Right hindlimb (tissue), 1 donor: ENCODE data around the gene PRMT9.

Source experiments
- DNase-seq: peaks from one replicate; pipeline ENCODE4 v3.0.0-alpha.2; 2018

Gene PRMT9

GRCh38 chr4:147683717-147684700 lies at the start of gene PRMT9:
PRMT9 (minus strand) TSS chr4:147684163; CDS start chr4:147683987, 176 bp downstream.
- DNase-seq = peak; percentile 95

DNA sequence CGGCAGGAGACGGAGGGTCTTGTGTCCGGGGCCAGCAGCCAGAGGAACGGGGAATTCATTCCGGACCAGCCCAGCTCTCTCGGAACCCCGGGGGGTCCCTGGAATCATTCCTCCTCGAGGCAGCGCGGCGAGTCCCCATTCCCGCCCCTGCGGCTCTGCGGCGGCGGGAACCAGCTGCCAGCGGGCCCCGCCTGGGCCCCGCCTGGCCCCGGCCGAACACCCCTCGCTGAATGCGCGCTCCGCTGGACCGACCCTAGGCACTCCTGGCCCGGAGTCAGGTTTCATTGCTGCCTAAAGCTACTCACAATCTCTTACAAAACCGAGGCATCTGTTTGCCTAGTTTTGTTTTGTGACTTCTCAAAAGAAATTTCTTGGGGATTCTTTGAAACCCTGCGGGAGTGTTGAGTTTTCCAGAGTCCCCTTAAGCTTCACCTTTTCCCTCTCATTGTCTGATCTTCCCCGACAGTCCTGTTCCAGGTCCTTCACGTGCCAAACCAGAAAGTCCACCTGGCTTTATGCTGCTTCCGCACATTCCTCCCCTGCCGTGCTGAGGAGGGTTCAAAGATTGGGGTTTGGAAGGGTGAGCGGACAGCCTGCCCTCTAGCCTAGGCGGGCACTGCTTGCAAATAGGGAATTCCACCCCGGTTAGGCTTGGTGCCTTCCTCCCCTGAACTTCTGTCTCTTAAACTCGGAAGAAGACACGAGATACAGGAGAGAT lies 48.7 kb upstream of the PRMT9 start:
- DNase-seq = peak; percentile 65

DNA sequence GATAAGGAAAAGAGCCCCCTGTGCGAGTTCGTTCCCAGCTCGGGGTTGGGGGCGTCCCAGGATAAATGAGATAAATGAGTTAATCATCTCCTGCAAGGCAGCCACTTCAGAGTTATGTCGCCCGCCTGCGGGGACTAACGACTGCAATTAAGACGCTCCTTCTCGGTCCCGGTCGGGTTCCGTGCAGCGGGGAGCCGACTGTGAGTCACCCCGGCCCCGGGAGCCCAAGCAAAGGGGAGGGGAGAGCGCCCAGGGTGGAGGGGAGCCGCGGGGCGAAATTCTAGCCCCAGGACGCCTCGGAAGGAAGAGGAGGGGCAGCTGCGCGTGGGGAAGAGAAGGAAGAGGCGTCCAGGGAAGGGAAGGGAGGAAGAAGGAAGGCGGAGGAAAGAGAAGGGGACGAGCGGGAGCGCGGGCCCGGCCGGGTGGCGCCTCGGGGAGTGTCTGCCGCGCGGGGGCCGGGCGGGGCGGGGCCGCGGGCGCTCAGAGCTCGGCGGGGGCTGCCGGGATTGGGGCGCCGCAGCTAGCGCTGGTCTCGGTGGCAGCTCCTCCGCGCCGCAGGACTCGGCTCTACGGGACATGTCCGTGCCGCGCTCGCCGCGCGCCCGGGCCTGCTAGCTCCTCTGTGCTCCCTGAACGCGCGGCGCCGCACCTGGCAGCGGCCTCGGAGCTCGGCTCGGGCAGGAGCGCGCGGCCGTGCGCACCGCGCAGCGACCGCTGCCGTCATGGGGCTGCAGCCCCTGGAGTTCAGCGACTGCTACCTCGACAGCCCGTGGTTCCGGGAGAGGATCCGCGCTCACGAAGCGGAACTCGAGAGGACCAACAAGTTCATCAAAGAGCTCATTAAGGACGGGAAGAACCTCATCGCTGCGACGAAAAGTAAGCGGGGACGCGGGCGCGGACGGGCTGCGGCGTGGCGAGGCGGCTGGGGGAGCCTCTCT lies 47.9 kb upstream of the PRMT9 start, which contains the start of gene ARHGAP10:
Gene ARHGAP10 (plus strand): TSS at position 509 of the 938 bp plus-strand sequence. CDS start 214 bp downstream, at position 723.
- peak; percentile 87 for DNase-seq

DNA sequence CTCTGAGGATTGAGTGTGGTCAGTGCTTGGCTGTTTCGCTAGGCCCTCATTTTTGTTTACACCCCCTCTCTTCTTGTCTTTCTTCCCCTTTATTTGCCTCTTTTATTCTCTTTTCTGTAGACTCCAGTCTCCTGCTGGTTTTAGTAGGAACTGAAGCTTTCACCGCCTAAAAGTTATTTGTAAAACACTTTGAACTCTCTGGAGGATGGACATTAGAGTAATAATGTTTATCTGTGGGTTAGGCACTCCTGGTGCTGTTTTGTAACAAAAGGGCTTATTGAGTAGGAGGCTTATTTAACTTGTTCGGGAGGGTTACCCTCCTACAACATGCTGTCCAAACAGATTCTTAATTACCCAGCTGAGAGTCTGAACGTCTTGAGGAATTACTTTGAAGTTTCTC lies 46.4 kb upstream of the PRMT9 start:
- DNase-seq = no peak

- DNase-seq = no peak
Measured at GRCh38 chr4:147727476-147728028, 43.6 kb upstream of the PRMT9 start.

- no peak for DNase-seq
Measured at GRCh38 chr4:147725673-147726072, 41.7 kb upstream of the PRMT9 start.

DNA sequence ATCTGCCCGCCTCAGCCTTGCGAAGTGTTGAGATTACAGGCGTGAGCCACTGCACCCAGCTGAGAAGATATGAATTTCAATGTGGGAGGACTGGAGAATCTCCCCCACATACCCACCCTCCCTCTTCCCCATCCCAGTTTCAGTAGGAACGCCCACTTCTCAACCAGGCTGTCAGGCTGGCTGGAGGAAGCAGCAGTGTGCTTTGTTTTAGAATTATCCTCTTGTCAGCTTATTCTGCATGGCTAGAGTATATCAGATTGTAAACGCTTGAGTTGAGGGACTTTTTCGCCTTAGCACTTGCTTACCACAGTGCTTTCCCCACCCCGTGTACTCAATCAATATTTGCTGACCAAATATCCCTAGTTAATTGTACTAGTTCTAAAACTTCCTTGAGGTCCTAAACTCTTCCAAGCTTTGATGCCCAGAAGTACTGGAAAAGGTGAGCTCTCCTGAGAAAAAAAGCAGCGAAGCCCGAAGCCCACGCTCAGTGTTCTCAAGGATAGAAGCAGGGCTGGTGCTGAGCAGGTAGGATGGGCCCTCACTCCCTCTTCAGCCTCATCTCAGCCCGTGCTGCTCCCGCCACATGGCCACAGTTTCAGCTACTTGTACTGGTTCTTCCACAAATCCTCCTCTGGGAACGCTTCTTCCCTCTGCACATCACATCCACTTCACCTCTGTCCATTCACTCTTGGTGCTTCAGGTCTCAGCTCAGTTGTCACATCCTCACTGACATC lies 40.7 kb upstream of the PRMT9 start:
- DNase-seq = no peak

- no peak for DNase-seq
Measured at GRCh38 chr4:147723326-147723725, 39.4 kb upstream of the PRMT9 start.

DNA sequence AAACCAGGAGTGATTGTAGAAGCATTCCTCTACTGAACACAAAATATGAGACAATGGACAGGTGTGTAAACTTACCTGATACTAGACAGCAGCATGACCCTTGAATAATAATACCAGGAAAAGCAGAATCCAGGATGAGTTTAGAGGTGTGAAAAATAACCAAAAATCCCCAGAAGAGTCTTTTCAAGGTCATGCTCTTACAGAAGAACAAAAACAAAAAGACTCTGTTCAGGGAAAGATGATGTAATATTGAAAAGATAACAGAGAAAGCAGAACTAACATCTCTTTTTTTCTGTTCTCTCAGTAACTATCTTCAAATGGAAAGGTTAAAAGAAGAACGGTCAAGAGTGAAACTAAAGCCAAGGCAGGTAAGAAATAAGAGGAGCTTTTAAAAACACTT lies 33.9 kb upstream of the PRMT9 start:
- DNase-seq = no peak

DNA sequence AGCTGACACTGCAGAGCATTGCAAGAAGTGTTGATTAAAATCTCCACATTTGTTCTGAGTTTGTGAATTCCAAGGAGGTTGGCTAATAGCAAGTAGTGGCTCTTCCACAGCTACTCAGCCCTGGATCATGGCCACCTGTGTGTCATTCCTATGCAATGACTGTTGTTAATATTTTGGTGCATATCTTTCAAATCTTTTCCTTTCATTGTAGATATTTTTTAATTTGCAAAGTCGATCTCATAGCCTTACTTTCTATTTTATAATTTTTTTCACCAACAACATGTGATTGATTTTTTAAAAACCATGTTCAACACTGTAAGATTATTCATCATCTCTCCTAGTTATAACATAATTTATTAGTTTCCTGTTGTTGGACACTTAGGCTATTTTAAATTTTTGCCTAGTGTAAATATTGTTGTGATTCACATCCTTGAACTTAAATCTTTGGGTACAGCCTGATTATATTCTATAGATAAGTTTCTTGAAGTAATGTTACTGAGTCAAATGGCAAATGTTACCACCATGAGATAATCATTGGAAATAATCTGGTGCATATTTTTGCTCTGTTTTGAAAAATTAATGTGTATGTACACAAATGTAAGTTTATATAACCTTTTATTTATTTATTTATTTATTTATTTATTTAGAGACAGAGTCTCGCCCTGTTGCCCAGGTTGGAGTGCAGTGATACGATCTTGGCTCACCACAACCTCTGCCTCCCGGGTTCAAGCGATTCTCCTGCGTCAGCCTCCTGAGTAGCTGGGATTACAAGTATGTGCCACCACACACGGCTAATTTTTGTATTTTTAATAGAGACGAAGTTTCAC lies 30.8 kb upstream of the PRMT9 start:
- no peak for DNase-seq

GRCh38 chr4:147709999-147710398 lies 26.0 kb upstream of the PRMT9 start:
- no peak for DNase-seq

- DNase-seq = peak; percentile 42
Measured at GRCh38 chr4:147707892-147708672, 24.1 kb upstream of the PRMT9 start.

GRCh38 chr4:147704846-147705245 lies 20.9 kb upstream of the PRMT9 start:
- no peak for DNase-seq

DNA sequence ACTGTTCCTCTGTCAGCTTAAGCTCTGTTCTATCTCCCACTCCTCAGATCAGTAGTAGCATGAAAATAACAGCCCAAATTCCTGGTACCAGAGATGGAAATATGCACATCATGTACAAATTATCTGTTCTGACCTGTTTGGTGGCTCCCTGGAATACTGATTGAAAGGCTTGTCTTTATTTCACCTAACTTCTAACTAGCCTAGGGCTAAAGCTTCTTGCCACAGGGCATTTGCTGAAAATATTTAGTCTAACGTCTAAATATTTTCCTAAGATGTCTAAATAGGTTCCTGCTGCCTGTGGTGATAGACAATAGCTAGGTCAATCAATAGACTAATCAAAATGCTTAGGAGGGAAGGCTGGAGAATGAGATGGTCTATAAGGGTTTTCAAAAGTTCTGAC lies 12.9 kb upstream of the PRMT9 start:
- DNase-seq = no peak

DNA sequence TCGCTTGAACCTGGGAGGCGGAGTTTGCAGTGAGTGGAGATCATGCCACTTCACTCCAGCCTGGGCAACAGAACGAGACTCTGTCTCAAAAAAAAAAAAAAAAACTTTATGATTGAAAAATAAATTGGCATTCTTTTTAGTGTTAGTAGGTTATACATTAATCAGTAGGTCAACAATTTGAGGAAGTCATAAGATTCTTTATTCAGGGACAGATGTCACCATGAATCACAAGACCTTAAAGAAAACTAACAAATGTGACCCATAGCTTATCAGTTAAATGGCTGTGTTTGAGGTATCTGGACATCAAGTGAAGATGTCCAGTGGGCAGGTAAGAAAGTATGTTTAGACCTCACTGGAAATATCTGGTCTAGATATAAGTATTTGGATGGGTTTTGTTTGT lies 9.3 kb upstream of the PRMT9 start:
- no peak for DNase-seq

DNA sequence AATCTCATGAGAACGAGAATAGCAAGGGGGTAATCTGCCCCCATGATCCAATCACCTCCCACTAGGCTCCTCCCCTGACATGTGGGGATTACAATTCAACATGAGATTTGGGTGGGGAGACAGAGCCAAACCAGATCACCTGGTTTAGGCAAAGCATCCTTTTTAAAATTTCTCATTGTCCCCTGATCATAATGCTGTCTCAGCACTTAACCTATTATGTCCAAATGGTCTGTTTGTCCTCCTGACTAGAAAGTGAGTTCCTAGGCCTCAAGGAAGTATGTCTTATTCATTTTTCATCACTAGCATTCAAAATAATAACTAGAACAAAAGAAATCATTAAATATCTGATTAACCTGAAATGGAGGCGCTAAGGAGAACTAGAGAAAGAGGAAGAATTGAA lies 7.9 kb upstream of the PRMT9 start:
- DNase-seq = no peak

- DNase-seq = no peak
Measured at GRCh38 chr4:147689067-147689466, 5.1 kb upstream of the PRMT9 start.

- peak; percentile 36 for DNase-seq
Measured at GRCh38 chr4:147683188-147683591, 773 bp downstream of the PRMT9 start.

- DNase-seq = no peak
Measured at GRCh38 chr4:147682755-147683154, 1.2 kb downstream of the PRMT9 start.
